Stomach (tissue), 9 donors: Measurements from ENCODE around the gene NUCB2. TPM values are rescaled to one million over a fixed set of nuclear protein-coding genes. Genes with fewer than 3 reads are reported as not detected.
"Not testable (repeated sequence)": the region's sequence is repeated elsewhere in the genome, so short reads cannot be mapped to it uniquely, and the experiment has no call there.

Source experiments
- DNase-seq, 2 donors: peaks; one replicate each; pipeline versions ENCODE4 v3.0.0 to v3.0.0-alpha.2; 2013 to 2019
- H3K27ac ChIP-seq, 5 donors: fragments of 200-600 bp in 4 of 5; sonication (generic) in 4 of 5; one replicate each; pipeline ENCODE4 v1.5.1; 2013 to 2019; ENCODE audit warnings: mild to moderate bottlenecking in 1 of 5, moderate library complexity in 1 of 5
- H3K27me3 ChIP-seq, 3 donors: fragments of 200-600 bp; sonication (generic); one replicate each; pipeline ENCODE4 v1.5.1; 2017 to 2019; ENCODE audit warnings: mixed run types in 1 of 3
- H3K36me3 ChIP-seq, 4 donors: fragments of 200-600 bp; sonication (generic); 1 replicate in 3 of 4; 2 replicates in 1 of 4; pipeline ENCODE4 v1.5.1; 2016 to 2019
- H3K4me1 ChIP-seq, 4 donors: fragments of 200-600 bp; sonication (generic); one replicate each; pipeline ENCODE4 v1.5.1; 2016 to 2019
- H3K4me3 ChIP-seq, 4 donors: fragments of 200-600 bp; sonication (generic) in 3 of 4; one replicate each; pipeline ENCODE4 v1.5.1; 2016 to 2019; ENCODE audit warnings: mild to moderate bottlenecking in 1 of 4
- H3K9me3 ChIP-seq, 4 donors: fragments of 200-600 bp; sonication (generic); one replicate each; pipeline ENCODE4 v1.5.1; 2016 to 2019
- EP300 ChIP-seq: sonication (generic); formaldehyde crosslinking; IDR thresholded peaks from one replicate; pipeline ENCODE4 v1.6.1; 2017; ENCODE audit warnings: antibody characterized with exemption
- POLR2A ChIP-seq, 4 donors: fragments of 450-650 bp; IDR thresholded peaks; one replicate each; pipeline ENCODE4 v1.6.1; 2016; ENCODE audit warnings: antibody characterized with exemption in 4 of 4, control low read depth in 2 of 4, mild to moderate bottlenecking in 1 of 4, moderate library complexity in 1 of 4
- POLR2AphosphoS5 ChIP-seq, 3 donors: sonication (generic); formaldehyde crosslinking; IDR thresholded peaks; one replicate each; pipeline ENCODE4 v1.6.1; 2016; ENCODE audit warnings: antibody characterized with exemption in 3 of 3
- WGBS, 5 donors: extraction: QIAGEN DNeasy Blood & Tissue Kit in 3 of 5; methylation state at CpG; one replicate each; pipeline versions ENCODE4 v1.1.5 to v1.1.7; 2013 to 2018; 5-methylcytosine and 5-hydroxymethylcytosine counted together
- intact Hi-C: fragments of 100-400 bp; cut with DNase I; formaldehyde crosslinking; loops from one replicate; pipeline ENCODE4 v1.15.1; 2023; ENCODE audit warnings: low total_unique reads
- polyA plus RNA-seq, 3 donors: library from polyadenylated mRNA; stranded (reverse); fragments of 200-250 nt; gene quantifications; one replicate each; pipeline ENCODE4 v1.2.3, GENCODE V29; 2013
- total RNA-seq, 5 donors: library from RNA; depleted of rRNA; stranded (reverse); fragments of >200 nt; gene quantifications; one replicate each; pipeline versions ENCODE4 v1.1.0 to v1.2.3, GENCODE V29; 2014 to 2016
- TF ChIP-seq, protein P1 (sequence below), 7 experiments: fragments of 450-650 bp in 4 of 7; fragments of 200-600 bp in 3 of 7; sonication (generic) in 3 of 7; IDR thresholded peaks; one replicate each; pipeline ENCODE4 v1.5.1; 2016 to 2019; ENCODE audit warnings: antibody characterized with exemption in 7 of 7, control low read depth in 2 of 7, mild to moderate bottlenecking in 1 of 7
- donor health status: healthy with polysubstance abuse.
- donor health status: Bipolar disorder and iron deficiency.
- donor health status: healthy.

The NUCB2 gene
- total and polyA plus RNA-seq, 8 donors, result 6.4 to 112 (median 51.4) TPM

DNA sequence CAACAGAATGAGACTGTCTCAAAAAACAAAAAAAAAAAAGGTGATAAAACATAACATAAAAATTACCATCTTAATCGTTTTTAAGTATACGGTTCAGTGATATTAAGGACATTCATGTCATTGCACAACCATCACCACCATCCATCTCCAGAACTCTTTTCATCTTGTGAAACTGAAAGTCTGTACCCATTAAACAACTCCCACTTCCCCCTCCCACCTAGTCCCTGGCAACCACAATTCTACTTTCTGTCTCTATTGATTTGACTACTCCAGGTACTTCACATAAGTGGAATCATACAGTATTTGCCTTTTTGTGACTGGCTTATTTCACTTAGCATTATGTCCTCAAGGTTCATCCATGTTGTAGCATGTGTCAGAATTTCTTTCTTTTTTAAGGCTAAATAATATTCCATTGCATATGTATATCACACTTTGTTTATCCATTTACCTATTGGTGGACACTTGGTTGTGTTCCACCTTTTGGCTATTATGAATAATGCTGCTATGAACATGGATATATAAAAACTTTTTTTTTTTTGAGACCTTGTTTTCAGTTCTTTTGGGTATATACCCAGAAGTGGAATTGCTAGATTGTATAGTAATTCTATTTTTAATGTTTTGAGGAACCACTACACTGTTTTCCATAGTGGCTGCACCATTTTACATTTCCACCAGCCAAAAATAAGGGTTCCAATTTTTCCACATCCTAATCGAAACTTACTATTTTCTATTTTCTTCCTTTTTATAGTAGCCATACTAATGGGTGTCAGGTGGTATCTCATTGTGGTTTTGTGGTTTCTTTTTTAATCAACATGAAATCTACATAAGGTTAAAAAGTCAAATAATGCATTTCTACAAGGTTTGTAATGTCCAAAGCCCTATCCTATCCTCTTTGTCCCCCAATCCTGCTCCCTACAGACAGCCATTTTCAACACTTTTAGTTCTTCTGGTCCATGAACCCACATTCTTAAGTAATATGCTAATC is 45.4 kb upstream of the NUCB2 start:
- no peaks in the 10 kb centered on the region for H3K9me3 ChIP-seq
- intact Hi-C loops, result loop anchor here (10.0 kb wide), 1 partner anchor 274 kb away; no protein-coding TSS in a partner anchor
- TF ChIP-seq EP300 (no peak), POLR2A (IDR thresholded peaks at IDR 0.05) (no peak), POLR2AphosphoS5 (IDR thresholded peaks at IDR 0.05) (no peak)
- TF ChIP-seq, protein P1, sequence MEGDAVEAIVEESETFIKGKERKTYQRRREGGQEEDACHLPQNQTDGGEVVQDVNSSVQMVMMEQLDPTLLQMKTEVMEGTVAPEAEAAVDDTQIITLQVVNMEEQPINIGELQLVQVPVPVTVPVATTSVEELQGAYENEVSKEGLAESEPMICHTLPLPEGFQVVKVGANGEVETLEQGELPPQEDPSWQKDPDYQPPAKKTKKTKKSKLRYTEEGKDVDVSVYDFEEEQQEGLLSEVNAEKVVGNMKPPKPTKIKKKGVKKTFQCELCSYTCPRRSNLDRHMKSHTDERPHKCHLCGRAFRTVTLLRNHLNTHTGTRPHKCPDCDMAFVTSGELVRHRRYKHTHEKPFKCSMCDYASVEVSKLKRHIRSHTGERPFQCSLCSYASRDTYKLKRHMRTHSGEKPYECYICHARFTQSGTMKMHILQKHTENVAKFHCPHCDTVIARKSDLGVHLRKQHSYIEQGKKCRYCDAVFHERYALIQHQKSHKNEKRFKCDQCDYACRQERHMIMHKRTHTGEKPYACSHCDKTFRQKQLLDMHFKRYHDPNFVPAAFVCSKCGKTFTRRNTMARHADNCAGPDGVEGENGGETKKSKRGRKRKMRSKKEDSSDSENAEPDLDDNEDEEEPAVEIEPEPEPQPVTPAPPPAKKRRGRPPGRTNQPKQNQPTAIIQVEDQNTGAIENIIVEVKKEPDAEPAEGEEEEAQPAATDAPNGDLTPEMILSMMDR (IDR thresholded peaks at IDR 0.05), result no peak
- WGBS, 5 donors, result 64 to 84% (median 74%) methylated on average over 3 of the region's 3 CpGs
- peak in 1 of 2 donors; percentile 14 for DNase-seq
- H3K4me1 ChIP-seq, result peaks cover 0 to 11% (median 0%) of the 10 kb centered on the region in 4 donors
- H3K27ac ChIP-seq, result no peak overlapping the region
- H3K36me3 ChIP-seq, result no peaks in the 10 kb centered on the region
- no peaks in the 10 kb centered on the region for H3K27me3 ChIP-seq
- no peak overlapping the region for H3K4me3 ChIP-seq

DNA sequence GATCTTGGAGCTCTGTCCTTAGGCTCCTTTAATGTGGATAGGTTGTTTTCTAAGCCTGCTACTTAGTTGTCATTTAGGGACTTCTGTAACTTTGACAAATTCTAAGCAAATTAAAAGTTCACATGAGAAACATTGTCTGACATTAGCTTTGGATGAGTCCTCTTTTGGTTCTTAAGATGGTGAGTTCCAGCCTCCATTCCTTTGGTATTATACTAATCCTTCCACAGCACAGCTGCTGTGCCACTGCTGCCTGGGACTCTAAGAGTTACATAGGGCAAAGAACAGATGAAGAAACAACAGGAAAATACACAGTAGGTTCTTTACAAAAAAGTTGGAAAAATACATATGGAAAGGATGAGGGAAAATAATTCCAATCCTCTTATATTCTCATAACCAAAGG is 43.4 kb upstream of the NUCB2 start:
- Histone ChIP-seq H3K9me3 (no peaks in the 10 kb centered on the region), H3K36me3 (no peaks in the 10 kb centered on the region), H3K4me1 (peaks cover 0 to 11% (median 0%) of the 10 kb centered on the region in 4 donors), H3K4me3 (no peak overlapping the region), H3K27ac (no peak overlapping the region), H3K27me3 (no peaks in the 10 kb centered on the region)
- no peak for TF ChIP-seq EP300
- TF ChIP-seq POLR2A (IDR thresholded peaks at IDR 0.05), result no peak
- TF ChIP-seq, protein P1 (IDR thresholded peaks at IDR 0.05), result no peak
- no peak for TF ChIP-seq POLR2AphosphoS5 (IDR thresholded peaks at IDR 0.05)
- intact Hi-C loops, result loop anchor here (10.0 kb wide), 1 partner anchor 272 kb away; no protein-coding TSS in a partner anchor
- no peak for DNase-seq

DNA sequence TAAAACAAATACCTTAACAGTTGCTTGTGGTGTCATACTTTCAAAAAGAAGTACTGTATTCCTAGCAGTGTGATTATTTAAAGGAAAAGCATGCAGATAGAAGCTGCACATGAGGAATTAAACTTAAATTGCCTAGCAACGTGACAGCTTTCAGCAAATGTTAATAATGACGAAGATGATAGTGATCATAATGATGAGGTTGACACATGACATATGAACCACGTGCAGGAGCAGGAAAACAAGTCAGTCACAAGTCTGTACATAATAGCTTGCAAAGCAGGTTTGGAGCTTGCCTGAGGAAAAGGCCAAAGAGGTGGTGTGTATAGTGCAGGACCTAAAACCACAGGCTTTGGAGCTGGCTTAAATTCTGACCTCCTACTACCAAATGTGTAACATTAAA is 38.2 kb upstream of the NUCB2 start:
- Histone ChIP-seq H3K4me3 (no peak overlapping the region), H3K9me3 (no peaks in the 10 kb centered on the region), H3K27me3 (no peaks in the 10 kb centered on the region), H3K4me1 (no peaks in the 10 kb centered on the region), H3K27ac (no peak overlapping the region), H3K36me3 (no peaks in the 10 kb centered on the region)
- TF ChIP-seq EP300 (no peak), POLR2AphosphoS5 (IDR thresholded peaks at IDR 0.05) (peak in 1 of 3 donors; percentile 34), POLR2A (IDR thresholded peaks at IDR 0.05) (no peak)
- peak; percentile 28 to 41 for DNase-seq
- 20 to 38% (median 35%) methylated on average over 3 of the region's 3 CpGs for WGBS, 5 donors
- intact Hi-C loops, result loop anchor here (10.0 kb wide), 1 partner anchor 266 kb away; no protein-coding TSS in a partner anchor

DNA sequence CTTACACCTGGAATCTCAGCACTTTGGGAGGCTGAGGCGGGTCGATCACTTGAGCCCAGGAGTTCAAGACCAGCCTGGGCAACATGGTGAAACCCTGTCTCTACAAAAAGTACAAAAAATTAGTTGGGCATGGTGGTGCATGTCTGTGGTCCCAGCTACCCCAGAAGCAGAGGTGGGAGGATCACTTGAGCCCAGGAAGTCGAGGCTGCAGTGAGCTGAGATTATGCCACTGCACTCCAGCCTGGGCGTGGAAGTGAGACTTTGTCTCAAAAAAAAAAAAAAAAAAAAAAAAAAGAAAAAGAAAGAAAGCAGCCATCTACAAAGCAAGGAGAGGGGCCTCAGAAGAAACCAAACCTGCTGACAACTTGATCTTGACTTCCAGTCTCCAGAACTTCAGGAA is 36.6 kb upstream of the NUCB2 start:
- not testable (repeated sequence) for H3K27me3 ChIP-seq, H3K9me3 ChIP-seq, H3K4me1 ChIP-seq, H3K4me3 ChIP-seq, DNase-seq, H3K27ac ChIP-seq, H3K36me3 ChIP-seq
- intact Hi-C loops, result loop anchor here (10.0 kb wide), 1 partner anchor 265 kb away; no protein-coding TSS in a partner anchor
- WGBS, 5 donors, result 78 to 89% (median 85%) methylated on average over 4 of the region's 4 CpGs

DNA sequence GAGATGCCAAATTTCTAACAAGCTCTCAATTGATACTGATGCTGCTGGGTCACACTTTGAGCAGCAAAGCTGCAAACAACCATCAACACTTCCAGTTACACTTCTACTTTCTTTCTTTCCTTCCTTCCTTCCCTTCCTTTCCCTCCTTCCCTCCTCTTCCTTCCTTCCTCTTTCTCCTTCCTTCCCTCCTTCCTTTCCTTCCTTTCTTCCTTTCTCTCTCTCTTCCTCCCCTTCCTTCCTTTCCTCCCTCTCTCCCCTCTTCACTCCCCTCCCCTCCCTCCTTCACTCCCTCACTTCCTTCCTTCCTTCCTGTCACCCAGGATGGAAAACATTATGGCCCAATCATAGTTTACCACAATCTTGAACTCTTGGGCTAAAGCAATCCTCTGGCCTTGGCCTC is 35.8 kb upstream of the NUCB2 start:
- Histone ChIP-seq H3K9me3 (no peaks in the 10 kb centered on the region), H3K27ac (no peak overlapping the region), H3K27me3 (no peaks in the 10 kb centered on the region), H3K4me3 (no peak overlapping the region), H3K4me1 (no peaks in the 10 kb centered on the region), H3K36me3 (no peaks in the 10 kb centered on the region)
- intact Hi-C loops, result no loop called here
- no peak for DNase-seq
- TF ChIP-seq EP300, result no peak
- no peak for TF ChIP-seq POLR2A (IDR thresholded peaks at IDR 0.05)
- TF ChIP-seq, protein P1 (IDR thresholded peaks at IDR 0.05), result no peak
- TF ChIP-seq POLR2AphosphoS5 (IDR thresholded peaks at IDR 0.05), result no peak

DNA sequence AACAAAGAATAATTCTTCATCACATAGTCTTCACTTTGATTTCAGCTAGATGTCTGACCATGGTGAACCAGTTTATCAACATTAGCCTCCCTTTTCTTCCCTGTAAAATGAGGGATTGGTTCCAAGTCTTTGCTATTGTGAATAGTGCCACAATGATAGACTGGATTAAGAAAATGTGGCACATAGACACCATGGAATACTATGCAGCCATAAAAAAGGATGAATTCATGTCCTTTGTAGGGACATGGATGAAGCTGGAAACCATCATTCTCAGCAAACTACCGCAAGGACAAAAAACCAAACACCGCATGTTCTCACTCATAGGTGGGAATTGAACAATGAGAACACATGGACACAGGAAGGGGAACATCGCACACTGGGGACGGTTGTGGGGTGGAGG is 33.6 kb upstream of the NUCB2 start:
- intact Hi-C loops, H3K27ac ChIP-seq, H3K36me3 ChIP-seq, H3K4me1 ChIP-seq, H3K9me3 ChIP-seq, H3K27me3 ChIP-seq, H3K4me3 ChIP-seq, DNase-seq: not testable (repeated sequence)
- WGBS, 5 donors, result 94 to 99% (median 97%) methylated on average over 2 to 4 of the region's 4 CpGs
